Measurements from ENCODE around the gene DIMT1. TPM values are rescaled to one million over a fixed set of nuclear protein-coding genes. Genes with fewer than 3 reads are reported as not detected.

DIMT1 gene
- polyA plus RNA-seq, 2 of the 4 experiments (the other 2 are of a cell fraction) = 36.9 to 49.6 TPM

DNA sequence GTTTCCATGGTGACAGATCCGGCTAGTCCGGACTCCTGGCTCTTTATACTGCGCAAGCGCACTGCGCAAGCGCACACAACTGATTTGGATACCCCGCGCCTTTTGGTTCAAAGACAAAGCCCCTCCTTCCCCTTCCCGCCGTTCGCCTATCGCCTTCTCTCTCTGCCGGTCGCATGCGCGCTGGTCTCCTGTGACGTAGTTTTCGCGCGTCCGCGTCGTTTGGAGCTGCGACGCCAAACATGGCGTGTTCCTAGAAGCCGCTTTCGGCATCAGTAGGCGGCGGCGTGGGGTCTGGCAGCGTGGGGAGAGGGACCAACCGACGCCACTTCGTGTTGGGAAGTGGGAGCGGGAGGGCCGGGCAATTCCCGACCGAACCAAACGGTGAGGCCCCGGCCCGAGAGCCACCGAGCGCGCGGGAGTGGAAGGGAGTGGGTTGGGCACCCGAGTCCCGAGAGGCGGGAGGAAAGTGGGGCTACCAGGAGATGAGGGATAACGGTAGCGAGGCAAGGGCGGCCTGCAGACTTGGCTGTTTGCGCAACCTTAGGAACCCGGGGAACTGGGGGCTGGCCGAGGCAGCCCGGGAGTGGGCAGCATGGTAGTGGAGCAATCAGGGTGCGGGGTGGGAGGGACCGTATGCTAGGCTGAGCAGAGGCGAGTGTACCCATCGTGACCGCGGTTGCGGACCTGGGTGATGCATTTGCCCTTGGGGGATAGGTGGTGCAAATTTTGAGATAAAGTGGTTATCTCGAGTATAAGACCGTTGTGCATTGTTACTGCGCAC is 9.0 kb upstream of the DIMT1 start, which contains the start of gene IPO11:
Gene IPO11 (plus strand): TSS at position 215 of the 781 bp plus-strand sequence. CDS start 24,517 bp downstream, outside the sequence.
- peak; percentile 90 to 95 for ATAC-seq
- Histone ChIP-seq H3K4me2 (peak within 1 kb of the TSS; percentile 98), H3K4me1 (peaks cover 18% of the 10 kb centered on the region), H3K4me3 (peak within 1 kb of the TSS; percentile 83), H3K27ac (peak within 1 kb of the TSS; percentile 80 to 90), H3K9me3 (no peaks in the 10 kb centered on the region)
- WGBS (ENCODE audit: missing lambda C conversion rate) = under 1% methylated on average over 65 of the region's 66 CpGs
- no peak for TF ChIP-seq HEYL (CRISPR knock-in tag; IDR thresholded peaks at IDR 0.05)
- TF ChIP-seq, protein P1, sequence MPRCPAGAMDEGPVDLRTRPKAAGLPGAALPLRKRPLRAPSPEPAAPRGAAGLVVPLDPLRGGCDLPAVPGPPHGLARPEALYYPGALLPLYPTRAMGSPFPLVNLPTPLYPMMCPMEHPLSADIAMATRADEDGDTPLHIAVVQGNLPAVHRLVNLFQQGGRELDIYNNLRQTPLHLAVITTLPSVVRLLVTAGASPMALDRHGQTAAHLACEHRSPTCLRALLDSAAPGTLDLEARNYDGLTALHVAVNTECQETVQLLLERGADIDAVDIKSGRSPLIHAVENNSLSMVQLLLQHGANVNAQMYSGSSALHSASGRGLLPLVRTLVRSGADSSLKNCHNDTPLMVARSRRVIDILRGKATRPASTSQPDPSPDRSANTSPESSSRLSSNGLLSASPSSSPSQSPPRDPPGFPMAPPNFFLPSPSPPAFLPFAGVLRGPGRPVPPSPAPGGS (IDR thresholded peaks at IDR 0.05) = no peak
- TF ChIP-seq MYC (IDR thresholded peaks at IDR 0.05; ENCODE audit: borderline replicate concordance, low read length) = peak; percentile 71; the same call in 1 of the 2 replicates
- TF ChIP-seq ZNF302 (CRISPR knock-in tag; IDR thresholded peaks at IDR 0.05) = no peak
- TF ChIP-seq ZC3H11A (IDR thresholded peaks at IDR 0.05) = no peak
- no peak for TF ChIP-seq SREBF2 (IDR thresholded peaks at IDR 0.05)
- TF ChIP-seq, protein P2, sequence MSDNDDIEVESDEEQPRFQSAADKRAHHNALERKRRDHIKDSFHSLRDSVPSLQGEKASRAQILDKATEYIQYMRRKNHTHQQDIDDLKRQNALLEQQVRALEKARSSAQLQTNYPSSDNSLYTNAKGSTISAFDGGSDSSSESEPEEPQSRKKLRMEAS (IDR thresholded peaks at IDR 0.05) = peak; percentile 82
- no peak for TF ChIP-seq CBX8 (IDR thresholded peaks at IDR 0.05)
- peak; percentile 59; the same call in 1 of the 2 replicates for TF ChIP-seq RFX5 (IDR thresholded peaks at IDR 0.05)
- TF ChIP-seq PHF8 (IDR thresholded peaks at IDR 0.05; ENCODE audit: borderline replicate concordance, low read depth) = peak; percentile 92
- peak in 1 of 2 experiments; percentile 77; a peak in 2 of 5 replicates for TF ChIP-seq JUN (IDR thresholded peaks at IDR 0.05)
- no peak for TF ChIP-seq FOSB (CRISPR knock-in tag; IDR thresholded peaks at IDR 0.05)
- peak; percentile 63 for TF ChIP-seq POLR2A (IDR thresholded peaks at IDR 0.05; ENCODE audit: low read length)
- no peak for TF ChIP-seq NR3C1 (IDR thresholded peaks at IDR 0.05)
- TF ChIP-seq, protein P3, sequence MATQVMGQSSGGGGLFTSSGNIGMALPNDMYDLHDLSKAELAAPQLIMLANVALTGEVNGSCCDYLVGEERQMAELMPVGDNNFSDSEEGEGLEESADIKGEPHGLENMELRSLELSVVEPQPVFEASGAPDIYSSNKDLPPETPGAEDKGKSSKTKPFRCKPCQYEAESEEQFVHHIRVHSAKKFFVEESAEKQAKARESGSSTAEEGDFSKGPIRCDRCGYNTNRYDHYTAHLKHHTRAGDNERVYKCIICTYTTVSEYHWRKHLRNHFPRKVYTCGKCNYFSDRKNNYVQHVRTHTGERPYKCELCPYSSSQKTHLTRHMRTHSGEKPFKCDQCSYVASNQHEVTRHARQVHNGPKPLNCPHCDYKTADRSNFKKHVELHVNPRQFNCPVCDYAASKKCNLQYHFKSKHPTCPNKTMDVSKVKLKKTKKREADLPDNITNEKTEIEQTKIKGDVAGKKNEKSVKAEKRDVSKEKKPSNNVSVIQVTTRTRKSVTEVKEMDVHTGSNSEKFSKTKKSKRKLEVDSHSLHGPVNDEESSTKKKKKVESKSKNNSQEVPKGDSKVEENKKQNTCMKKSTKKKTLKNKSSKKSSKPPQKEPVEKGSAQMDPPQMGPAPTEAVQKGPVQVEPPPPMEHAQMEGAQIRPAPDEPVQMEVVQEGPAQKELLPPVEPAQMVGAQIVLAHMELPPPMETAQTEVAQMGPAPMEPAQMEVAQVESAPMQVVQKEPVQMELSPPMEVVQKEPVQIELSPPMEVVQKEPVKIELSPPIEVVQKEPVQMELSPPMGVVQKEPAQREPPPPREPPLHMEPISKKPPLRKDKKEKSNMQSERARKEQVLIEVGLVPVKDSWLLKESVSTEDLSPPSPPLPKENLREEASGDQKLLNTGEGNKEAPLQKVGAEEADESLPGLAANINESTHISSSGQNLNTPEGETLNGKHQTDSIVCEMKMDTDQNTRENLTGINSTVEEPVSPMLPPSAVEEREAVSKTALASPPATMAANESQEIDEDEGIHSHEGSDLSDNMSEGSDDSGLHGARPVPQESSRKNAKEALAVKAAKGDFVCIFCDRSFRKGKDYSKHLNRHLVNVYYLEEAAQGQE (IDR thresholded peaks at IDR 0.05) = no peak
- no peak for TF ChIP-seq EHMT2 (IDR thresholded peaks at IDR 0.05; ENCODE audit: low read depth)
- 0 out of 2 replicates have a peak, but pooled peaks have one; percentile 16 for TF ChIP-seq TFCP2L1 (CRISPR knock-in tag; IDR thresholded peaks at IDR 0.05)
- no peak for TF ChIP-seq MAFK (IDR thresholded peaks at IDR 0.05; ENCODE audit: partially characterized antibody)
- TF ChIP-seq KDM5A (IDR thresholded peaks at IDR 0.05) = peak; percentile 98
- no peak for TF ChIP-seq FOXS1 (CRISPR knock-in tag; IDR thresholded peaks at IDR 0.05)
- TF ChIP-seq RAD21 (conservative IDR thresholded peaks at IDR 0.05 in 1 of 2, IDR thresholded peaks at IDR 0.05 in 1 of 2) = no peak
- TF ChIP-seq ZFP36 (IDR thresholded peaks at IDR 0.05; ENCODE audit: borderline replicate concordance, partially characterized antibody) = no peak
- TF ChIP-seq, protein P4, sequence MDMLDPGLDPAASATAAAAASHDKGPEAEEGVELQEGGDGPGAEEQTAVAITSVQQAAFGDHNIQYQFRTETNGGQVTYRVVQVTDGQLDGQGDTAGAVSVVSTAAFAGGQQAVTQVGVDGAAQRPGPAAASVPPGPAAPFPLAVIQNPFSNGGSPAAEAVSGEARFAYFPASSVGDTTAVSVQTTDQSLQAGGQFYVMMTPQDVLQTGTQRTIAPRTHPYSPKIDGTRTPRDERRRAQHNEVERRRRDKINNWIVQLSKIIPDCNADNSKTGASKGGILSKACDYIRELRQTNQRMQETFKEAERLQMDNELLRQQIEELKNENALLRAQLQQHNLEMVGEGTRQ (IDR thresholded peaks at IDR 0.05) = no peak
- CTCF ChIA-PET = interaction anchor here (1.3 kb wide), 1 partner anchor 30 kb away, joined by 3 read pairs; no protein-coding TSS in a partner anchor
- POLR2A ChIA-PET = interaction anchor here (1.3 to 2.8 kb wide), 2 partner anchors 9 to 10 kb away, joined by 3 to 87 read pairs; partner anchors contain the start of gene DIMT1
- peak; percentile 95 for FAIRE-seq
- peak; percentile 96 to 99 for DNase-seq (ENCODE audit: low read depth in 1 of 2, low spot score in 1 of 2)
